WTC11 (cell line): ENCODE data around the gene ZNF860.

Source experiments
- ARID4B ChIP-seq: sonication (generic); formaldehyde crosslinking; IDR thresholded peaks from 2 replicates; pipeline ENCODE4 v1.8.0; 2023; ENCODE audit warnings: missing genetic modification reagents, mild to moderate bottlenecking, borderline replicate concordance
- CREM ChIP-seq: sonication (generic); formaldehyde crosslinking; IDR thresholded peaks from 2 replicates; pipeline ENCODE4 v1.8.1; 2022; ENCODE audit warnings: mild to moderate bottlenecking, missing genetic modification reagents, moderate library complexity
- CTCF ChIP-seq: fragments of 200-600 bp; IDR thresholded peaks from 2 replicates; pipeline ENCODE4 v1.8.0; 2022; ENCODE audit warnings: antibody characterized with exemption
- E2F1 ChIP-seq: sonication (generic); formaldehyde crosslinking; IDR thresholded peaks from 2 replicates; pipeline ENCODE4 v1.8.0; 2022; ENCODE audit warnings: mild to moderate bottlenecking, missing genetic modification reagents
- ESRRA ChIP-seq: sonication (generic); formaldehyde crosslinking; IDR thresholded peaks from 2 replicates; pipeline ENCODE4 v1.8.1; 2022; ENCODE audit warnings: mild to moderate bottlenecking, missing genetic modification reagents, borderline replicate concordance
- NR1H2 ChIP-seq: sonication (generic); formaldehyde crosslinking; IDR thresholded peaks from 2 replicates; pipeline ENCODE4 v1.9.0; 2021; ENCODE audit warnings: mild to moderate bottlenecking, moderate library complexity, missing genetic modification reagents
- TCF7 ChIP-seq: sonication (generic); formaldehyde crosslinking; IDR thresholded peaks from 2 replicates; pipeline ENCODE4 v1.8.0; 2022; ENCODE audit warnings: mild to moderate bottlenecking, low read depth, missing genetic modification reagents, moderate library complexity
- USF1 ChIP-seq: sonication (generic); formaldehyde crosslinking; IDR thresholded peaks from 2 replicates; pipeline ENCODE4 v1.8.0; 2022; ENCODE audit warnings: mild to moderate bottlenecking, missing genetic modification reagents

- TF ChIP-seq E2F1 (CRISPR knock-in tag): no peak
- no peak for TF ChIP-seq CTCF
- TF ChIP-seq NR1H2 (CRISPR knock-in tag): no peak
- TF ChIP-seq ARID4B (CRISPR knock-in tag): no peak
- no peak for TF ChIP-seq USF1 (CRISPR knock-in tag)
- TF ChIP-seq ESRRA: no peak
- TF ChIP-seq TCF7 (CRISPR knock-in tag): no peak
- TF ChIP-seq CREM (CRISPR knock-in tag): no peak
These were observed 21.8 kb downstream of the ZNF860 start for GRCh38 chr3:32003380-32003779.
